IMR-90 (cell line): ENCODE data around the gene NUDT9. TPM values are rescaled to one million over a fixed set of nuclear protein-coding genes. Genes with fewer than 3 reads are reported as not detected.

Source experiments
- ATAC-seq: fragments of 200-7000 bp; cut with Tn5 transposase; 2 replicates; pipeline ENCODE4 v1.9.1; 2020; ENCODE audit warnings: low read depth, mild to moderate bottlenecking, moderate library complexity
- BruUV-seq: library from RNA; stranded (reverse); fragments of 400-500 nt; replicated peaks from 2 replicates; lab custom pipeline; 2021; lab: Mats Ljungman, UMichigan
- CTCF ChIA-PET: fragments of 300-600 bp; formaldehyde crosslinking; extraction: SDS; loops from one replicate; lab custom pipeline; 2021; ENCODE audit warnings: antibody characterized with exemption; lab: Yijun Ruan, JAX
- POLR2A ChIA-PET: fragments of 300-600 bp; sonication (Branson Sonifier 250); formaldehyde crosslinking; loops from one replicate; lab custom pipeline; 2022; ENCODE audit warnings: antibody characterized with exemption; ENCODE audit not compliant: unreplicated experiment; lab: Charles Lee
- DNase-seq: peaks from one replicate; pipeline ENCODE4 v3.0.0; 2013
- H2AFZ ChIP-seq: replicated peaks from 2 replicates; pipeline ENCODE3; 2013; ENCODE audit warnings: low read length, mild to moderate bottlenecking; ENCODE audit not compliant: poor library complexity
- H2AK5ac ChIP-seq: 2 replicates; pipeline ENCODE4 v1.6.1; 2013; ENCODE audit warnings: low read depth, low read length, inconsistent platforms
- H2AK9ac ChIP-seq: replicated peaks from 2 replicates; pipeline ENCODE3; 2013; ENCODE audit warnings: mild to moderate bottlenecking, low read depth, low read length, moderate library complexity; ENCODE audit not compliant: poor library complexity
- H2BK120ac ChIP-seq: 2 replicates; pipeline ENCODE4 v1.6.1; 2013; ENCODE audit warnings: low read depth, low read length, inconsistent platforms
- H2BK15ac ChIP-seq: 3 replicates; pipeline ENCODE4 v1.6.1; 2013; ENCODE audit warnings: low read depth, low read length, inconsistent platforms
- H2BK20ac ChIP-seq: 2 replicates; pipeline ENCODE4 v1.6.1; 2013; ENCODE audit warnings: low read depth, mild to moderate bottlenecking, inconsistent platforms, low read length, moderate library complexity
- H2BK5ac ChIP-seq: 2 replicates; pipeline ENCODE4 v1.6.1; 2013; ENCODE audit warnings: mild to moderate bottlenecking, low read depth, low read length, inconsistent platforms; ENCODE audit not compliant: poor library complexity, severe bottlenecking
- H3K14ac ChIP-seq: replicated peaks from 2 replicates; pipeline ENCODE4 v1.6.1; 2013; ENCODE audit warnings: low read depth, low read length, inconsistent platforms
- H3K18ac ChIP-seq: 2 replicates; pipeline ENCODE4 v1.6.1; 2013; ENCODE audit warnings: low read depth, low read length, control low read depth
- H3K23ac ChIP-seq: 2 replicates; pipeline ENCODE4 v1.6.1; 2013; ENCODE audit warnings: low read depth, low read length, inconsistent platforms
- H3K27ac ChIP-seq: 2 replicates; pipeline ENCODE4 v1.5.1; 2013; ENCODE audit warnings: mild to moderate bottlenecking, control low read depth, low read length; ENCODE audit not compliant: insufficient read depth
- H3K27me3 ChIP-seq: 2 replicates; pipeline ENCODE4 v1.6.1; 2013; ENCODE audit warnings: low read length; ENCODE audit not compliant: control insufficient read depth, insufficient read depth
- H3K36me3 ChIP-seq: 2 replicates; pipeline ENCODE4 v1.6.1; 2013; ENCODE audit warnings: low read length, mixed read lengths; ENCODE audit not compliant: control insufficient read depth, insufficient read depth
- H3K4ac ChIP-seq: 2 replicates; pipeline ENCODE4 v1.6.1; 2013; ENCODE audit warnings: low read depth, low read length, inconsistent platforms
- H3K4me1 ChIP-seq: 2 replicates; pipeline ENCODE4 v1.6.1; 2013; ENCODE audit warnings: low read length, mixed read lengths; ENCODE audit not compliant: control insufficient read depth, insufficient read depth
- H3K4me2 ChIP-seq: 2 replicates; pipeline ENCODE4 v1.6.1; 2013; ENCODE audit warnings: low read depth, mild to moderate bottlenecking, control low read depth, low read length, moderate library complexity
- H3K4me3 ChIP-seq: 2 replicates; pipeline ENCODE4 v1.5.1; 2013; ENCODE audit warnings: low read depth, mild to moderate bottlenecking, control low read depth, low read length, moderate library complexity; ENCODE audit not compliant: insufficient read depth
- H3K56ac ChIP-seq: 2 replicates; pipeline ENCODE4 v1.6.1; 2013; ENCODE audit warnings: low read length, inconsistent platforms; ENCODE audit not compliant: insufficient read depth; ENCODE audit errors: extremely low read depth
- H3K79me1 ChIP-seq, 2 experiments: 2 replicates each; pipeline ENCODE4 v1.6.1; 2013; ENCODE audit warnings: low read length in 2 of 2, inconsistent platforms in 1 of 2, low read depth in 1 of 2
- H3K9ac ChIP-seq: 2 replicates; pipeline ENCODE4 v1.6.1; 2013; ENCODE audit warnings: low read depth, low read length, control low read depth
- H3K9me1 ChIP-seq: 2 replicates; pipeline ENCODE4 v1.6.1; 2013; ENCODE audit warnings: low read length, inconsistent platforms; ENCODE audit not compliant: insufficient read depth
- H3K9me3 ChIP-seq: 2 replicates; pipeline ENCODE4 v1.6.1; 2013; ENCODE audit warnings: low read length; ENCODE audit not compliant: control insufficient read depth, insufficient read depth
- H4K20me1 ChIP-seq: 2 replicates; pipeline ENCODE4 v1.6.1; 2013; ENCODE audit warnings: low read length, inconsistent platforms; ENCODE audit not compliant: insufficient read depth
- H4K5ac ChIP-seq: 2 replicates; pipeline ENCODE4 v1.6.1; 2013; ENCODE audit warnings: mild to moderate bottlenecking, low read depth, low read length, control low read depth
- H4K8ac ChIP-seq, 2 experiments: 2 replicates each; pipeline ENCODE4 v1.6.1; 2013; ENCODE audit warnings: low read depth in 2 of 2, low read length in 2 of 2, control low read depth in 1 of 2, inconsistent platforms in 1 of 2
- H4K91ac ChIP-seq: 2 replicates; pipeline ENCODE4 v1.6.1; 2013; ENCODE audit warnings: low read depth, low read length, inconsistent platforms; ENCODE audit not compliant: insufficient read depth
- BHLHE40 ChIP-seq: fragments of 150-350 bp; IDR thresholded peaks from 2 replicates; pipeline ENCODE4 v1.6.1; 2016; ENCODE audit warnings: mild to moderate bottlenecking, low read depth, low read length
- CEBPB ChIP-seq: IDR thresholded peaks from 2 replicates; pipeline ENCODE4 v1.6.1; 2012; ENCODE audit warnings: low read depth, low read length, improper control_type of control experiment
- CHD1 ChIP-seq: IDR thresholded peaks from 2 replicates; pipeline ENCODE4 v1.6.1; 2012; ENCODE audit warnings: low read depth, low read length, improper control_type of control experiment
- FOS ChIP-seq: fragments of 150-350 bp; IDR thresholded peaks from 2 replicates; pipeline ENCODE4 v1.6.1; 2016; ENCODE audit warnings: low read depth, low read length
- MAFK ChIP-seq: IDR thresholded peaks from 2 replicates; pipeline ENCODE4 v1.6.1; 2012; ENCODE audit warnings: low read depth, low read length, improper control_type of control experiment
- MAZ ChIP-seq: IDR thresholded peaks from 2 replicates; pipeline ENCODE4 v1.6.1; 2012; ENCODE audit warnings: low read depth, mild to moderate bottlenecking, low read length, improper control_type of control experiment, moderate library complexity, borderline replicate concordance
- NFE2L2 ChIP-seq: fragments of 150-350 bp; IDR thresholded peaks from 2 replicates; pipeline ENCODE4 v1.6.1; 2016; ENCODE audit warnings: low read depth, mild to moderate bottlenecking, low read length
- POLR2A ChIP-seq: IDR thresholded peaks from 2 replicates; pipeline ENCODE4 v1.6.1; 2012; ENCODE audit warnings: mild to moderate bottlenecking, low read depth, low read length
- RAD21 ChIP-seq: IDR thresholded peaks from 2 replicates; pipeline ENCODE4 v1.6.1; 2012; ENCODE audit warnings: low read length, improper control_type of control experiment
- RCOR1 ChIP-seq: IDR thresholded peaks from 2 replicates; pipeline ENCODE4 v1.6.1; 2012; ENCODE audit warnings: mild to moderate bottlenecking, low read length, improper control_type of control experiment; ENCODE audit not compliant: insufficient replicate concordance
- RFX5 ChIP-seq: IDR thresholded peaks from 2 replicates; pipeline ENCODE4 v1.8.0; 2012; ENCODE audit warnings: low read depth, mild to moderate bottlenecking, low read length, moderate library complexity
- SMC3 ChIP-seq: fragments of 150-350 bp; IDR thresholded peaks from 2 replicates; pipeline ENCODE4 v1.6.1; 2016; ENCODE audit warnings: low read depth, mild to moderate bottlenecking, antibody characterized with exemption, low read length, moderate library complexity
- WGBS, 2 experiments: methylation state at CpG; one replicate each; pipeline versions ENCODE4 v1.1.5 to v1.1.7; 2013; ENCODE audit warnings: missing lambda C conversion rate in 2 of 2; ENCODE audit not compliant: insufficient read length in 1 of 2; ENCODE audit errors: extremely low coverage in 2 of 2; 5-methylcytosine and 5-hydroxymethylcytosine counted together
- dilution Hi-C: fragments of 300-500 bp; cut with HindIII; formaldehyde crosslinking; loops from one replicate; pipeline ENCODE4 v1.14.3; 2018; ENCODE audit warnings: low sequenced_read_pairs; ENCODE audit not compliant: unreplicated experiment
- in situ Hi-C: fragments of 300-500 bp; cut with MboI; formaldehyde crosslinking; loops from 3 replicates; pipeline ENCODE4 v1.14.3; 2019; ENCODE audit warnings: low sequenced_read_pairs, inconsistent platforms, mixed read lengths
- intact Hi-C: fragments of 100-400 bp; cut with micrococcal nuclease; formaldehyde crosslinking; loops from 2 replicates; pipeline ENCODE4 v1.10.0; 2022
- polyA plus RNA-seq, 3 experiments: library from polyadenylated mRNA; depleted of rRNA; stranded (reverse); fragments of >200 nt; gene quantifications; 2 replicates each; pipeline ENCODE4 v1.2.3, GENCODE V29; 2012; ENCODE audit warnings: low replicate concordance in 1 of 3
- total RNA-seq: library from RNA; depleted of rRNA; stranded (reverse); fragments of >200 nt; gene quantifications from 2 replicates; pipeline ENCODE4 v1.2.3, GENCODE V29; 2012
- TF ChIP-seq, protein P1 (sequence below): fragments of 150-350 bp; IDR thresholded peaks from 2 replicates; pipeline ENCODE4 v1.6.1; 2016; ENCODE audit warnings: low read depth, mild to moderate bottlenecking, low read length, moderate library complexity, borderline replicate concordance
- TF ChIP-seq, protein P2 (sequence below): conservative IDR thresholded peaks from 2 replicates; pipeline ENCODE4 v1.5.1; 2012; ENCODE audit warnings: mild to moderate bottlenecking, low read depth, low read length, improper control_type of control experiment

NUDT9 gene
- total and polyA plus RNA-seq, 2 of the 4 experiments (the other 2 are of a cell fraction), result 10.0 to 23.5 TPM

DNA sequence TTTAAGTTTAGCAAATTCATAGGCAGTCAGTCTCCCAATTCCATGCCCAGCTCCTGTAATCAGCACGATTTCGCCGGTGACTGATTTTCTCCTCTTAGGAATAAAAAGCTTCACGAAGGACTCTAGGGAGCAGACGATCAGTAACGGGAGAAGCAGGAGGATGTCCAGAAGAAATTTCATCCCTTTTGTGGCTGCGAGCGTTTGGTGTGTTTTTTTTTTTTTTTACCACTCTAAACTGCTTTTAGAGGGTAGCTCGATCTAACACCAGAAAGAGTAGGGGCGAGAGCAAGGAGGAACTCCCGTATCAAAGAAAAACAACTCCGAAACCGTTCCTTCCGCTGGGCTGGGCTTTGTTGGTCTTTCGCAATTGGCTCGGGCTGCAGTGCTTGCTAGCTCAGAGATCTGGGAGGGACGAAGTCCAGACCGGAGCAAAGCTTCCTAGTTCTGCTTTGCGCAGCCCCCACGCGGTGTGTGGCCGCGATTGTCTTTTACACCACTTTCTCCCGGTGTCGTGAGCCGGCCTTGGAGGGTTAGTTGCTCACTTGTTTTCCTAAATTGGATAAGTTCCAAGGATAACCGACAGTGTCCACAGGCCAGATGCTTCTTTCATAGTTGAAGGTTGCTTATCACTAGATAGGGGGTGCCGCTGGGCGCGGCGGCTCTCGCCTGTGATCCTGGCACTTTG lies 31.3 kb upstream of the NUDT9 start, which contains the start of gene HSD17B11:
TSS of gene HSD17B11 (minus strand) at position 298 of the 685 bp plus-strand sequence. CDS start at position 180, 118 bp downstream.
- peak within 1 kb of the TSS; percentile 60 to 76 for H4K8ac ChIP-seq
- no peak for TF ChIP-seq POLR2A
- no peak for TF ChIP-seq NFE2L2
- TF ChIP-seq CHD1, result no peak
- TF ChIP-seq, protein P1, sequence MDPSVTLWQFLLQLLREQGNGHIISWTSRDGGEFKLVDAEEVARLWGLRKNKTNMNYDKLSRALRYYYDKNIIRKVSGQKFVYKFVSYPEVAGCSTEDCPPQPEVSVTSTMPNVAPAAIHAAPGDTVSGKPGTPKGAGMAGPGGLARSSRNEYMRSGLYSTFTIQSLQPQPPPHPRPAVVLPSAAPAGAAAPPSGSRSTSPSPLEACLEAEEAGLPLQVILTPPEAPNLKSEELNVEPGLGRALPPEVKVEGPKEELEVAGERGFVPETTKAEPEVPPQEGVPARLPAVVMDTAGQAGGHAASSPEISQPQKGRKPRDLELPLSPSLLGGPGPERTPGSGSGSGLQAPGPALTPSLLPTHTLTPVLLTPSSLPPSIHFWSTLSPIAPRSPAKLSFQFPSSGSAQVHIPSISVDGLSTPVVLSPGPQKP, result no peak
- TF ChIP-seq RCOR1, result no peak
- TF ChIP-seq SMC3, result no peak
- TF ChIP-seq RAD21, result no peak
- TF ChIP-seq MAFK, result no peak
- no peak for TF ChIP-seq BHLHE40
- TF ChIP-seq CEBPB, result peak; percentile 98
- TF ChIP-seq FOS, result no peak
- peak; percentile 48; the same call in 1 of the 2 replicates for TF ChIP-seq MAZ
- TF ChIP-seq RFX5, result no peak
- TF ChIP-seq, protein P2, sequence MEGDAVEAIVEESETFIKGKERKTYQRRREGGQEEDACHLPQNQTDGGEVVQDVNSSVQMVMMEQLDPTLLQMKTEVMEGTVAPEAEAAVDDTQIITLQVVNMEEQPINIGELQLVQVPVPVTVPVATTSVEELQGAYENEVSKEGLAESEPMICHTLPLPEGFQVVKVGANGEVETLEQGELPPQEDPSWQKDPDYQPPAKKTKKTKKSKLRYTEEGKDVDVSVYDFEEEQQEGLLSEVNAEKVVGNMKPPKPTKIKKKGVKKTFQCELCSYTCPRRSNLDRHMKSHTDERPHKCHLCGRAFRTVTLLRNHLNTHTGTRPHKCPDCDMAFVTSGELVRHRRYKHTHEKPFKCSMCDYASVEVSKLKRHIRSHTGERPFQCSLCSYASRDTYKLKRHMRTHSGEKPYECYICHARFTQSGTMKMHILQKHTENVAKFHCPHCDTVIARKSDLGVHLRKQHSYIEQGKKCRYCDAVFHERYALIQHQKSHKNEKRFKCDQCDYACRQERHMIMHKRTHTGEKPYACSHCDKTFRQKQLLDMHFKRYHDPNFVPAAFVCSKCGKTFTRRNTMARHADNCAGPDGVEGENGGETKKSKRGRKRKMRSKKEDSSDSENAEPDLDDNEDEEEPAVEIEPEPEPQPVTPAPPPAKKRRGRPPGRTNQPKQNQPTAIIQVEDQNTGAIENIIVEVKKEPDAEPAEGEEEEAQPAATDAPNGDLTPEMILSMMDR, result peak; percentile 7; the same call in 1 of the 2 replicates

More for the DNA sequence above, 31.3 kb upstream of the NUDT9 start, which contains the start of gene HSD17B11:
- Histone ChIP-seq H2BK120ac (peak within 1 kb of the TSS; percentile 82), H3K56ac (peak within 1 kb of the TSS; percentile 97), H3K4me1 (0 out of 2 replicates have a peak, but pooled peaks cover 2% of the 10 kb centered on the region), H3K4me2 (peak within 1 kb of the TSS; percentile 74), H3K4me3 (peak within 1 kb of the TSS; percentile 66), H3K27me3 (no peaks in the 10 kb centered on the region), H2BK15ac (peak within 1 kb of the TSS; percentile 22; the same call in 1 of the 3 replicates), H2AFZ (peak within 1 kb of the TSS; percentile 92), H3K18ac (peak within 1 kb of the TSS; percentile 74), H2AK5ac (no peak within 1 kb of the TSS), H3K4ac (peak within 1 kb of the TSS; percentile 80), H2AK9ac (no peak within 1 kb of the TSS), H3K9ac (peak within 1 kb of the TSS; percentile 92), H3K9me3 (peaks cover 2% of the 10 kb centered on the region; the same call in 1 of the 2 replicates), H4K20me1 (no peaks in the 10 kb centered on the region), H3K23ac (peak within 1 kb of the TSS; percentile 94), H2BK5ac (peak within 1 kb of the TSS; percentile 77), H3K27ac (peak within 1 kb of the TSS; percentile 82), H3K36me3 (peaks cover 4% of the 10 kb centered on the region; the same call in 1 of the 2 replicates), H3K14ac (peak within 1 kb of the TSS; percentile 90), H2BK20ac (peak within 1 kb of the TSS; percentile 10), H3K9me1 (no peaks in the 10 kb centered on the region), H4K91ac (peak within 1 kb of the TSS; percentile 78), H4K5ac (peak within 1 kb of the TSS; percentile 66), H3K79me1 (peaks cover 12 to 38% of the 10 kb centered on the region in 2 experiments; a peak in 2 of 4 replicates)
- no TSS peak for BruUV-seq
- in situ Hi-C loops, result no loop called here
- ChIA-PET POLR2A (interaction anchor here (0.5 to 1.6 kb wide), 6 partner anchors 9 to 896 kb away, joined by 3 to 10 read pairs (median 8); partner anchors contain the start of gene NUDT9), CTCF (interaction anchor here (0.6 to 1.6 kb wide), 7 partner anchors 8 to 798 kb away, joined by 3 to 6 read pairs (median 3); no protein-coding TSS in a partner anchor)
- intact Hi-C loops, result loop anchor here (2.0 kb wide), 2 partner anchors 16 to 32 kb away; partner anchors contain the start of gene NUDT9
- ATAC-seq (peak; percentile 100), DNase-seq (peak; percentile 93)
- 0% methylated on average over 9 of the region's 32 CpGs; no CpG with 5 or more reads in 1 of the 2 experiments for WGBS, 2 experiments
- dilution Hi-C loops, result no loop called here
